Body of pancreas (tissue), 4 donors: ENCODE data around the gene EIF4B. TPM values are rescaled to one million over a fixed set of nuclear protein-coding genes. Genes with fewer than 3 reads are reported as not detected.

Experiments
- ATAC-seq: fragments of 150-250 bp; one replicate; pipeline ENCODE4 v1.9.1; 2016
- DNase-seq, 4 donors: peaks; one replicate each; pipeline ENCODE4 v3.0.0-alpha.2; 2019
- H3K27ac ChIP-seq, 4 donors: fragments of 200-600 bp; sonication (generic); 1 replicate in 3 of 4; 2 replicates in 1 of 4; pipeline versions ENCODE4 v1.5.1 to v1.6.1; 2016 to 2019; ENCODE audit warnings: mild to moderate bottlenecking in 1 of 4, mixed read lengths in 1 of 4, moderate library complexity in 1 of 4
- H3K27me3 ChIP-seq, 2 donors: fragments of 200-600 bp; sonication (generic); one replicate each; pipeline ENCODE4 v1.6.0; 2016; ENCODE audit warnings: mild to moderate bottlenecking in 1 of 2
- H3K36me3 ChIP-seq, 2 donors: fragments of 200-600 bp; sonication (generic); replicated peaks in 1 of 2; 2 replicates each; pipeline ENCODE4 v1.5.1; 2016; ENCODE audit warnings: low read depth in 2 of 2; ENCODE audit not compliant: insufficient read depth in 1 of 2
- H3K4me1 ChIP-seq: fragments of 200-600 bp; sonication (generic); one replicate; pipeline ENCODE4 v1.6.0; 2016
- H3K4me3 ChIP-seq, 2 donors: fragments of 200-600 bp; sonication (generic); 1 replicate in 1 of 2; 2 replicates in 1 of 2; pipeline ENCODE4 v1.5.1; 2016 to 2019
- H3K9me3 ChIP-seq, 3 donors: fragments of 200-600 bp; sonication (generic); 1 replicate in 2 of 3; 2 replicates in 1 of 3; pipeline ENCODE4 v1.5.1; 2016
- POLR2A ChIP-seq, 3 donors: fragments of 450-650 bp; IDR thresholded peaks; one replicate each; pipeline ENCODE4 v1.6.1; 2016; ENCODE audit warnings: antibody characterized with exemption in 3 of 3, mild to moderate bottlenecking in 2 of 3
- WGBS, 2 donors: methylation state at CpG; one replicate each; pipeline ENCODE4 v1.1.5; 2017; 5-methylcytosine and 5-hydroxymethylcytosine counted together
- intact Hi-C: fragments of 100-400 bp; cut with DNase I; formaldehyde crosslinking; loops from one replicate; pipeline ENCODE4 v1.15.1; 2023
- total RNA-seq, 2 donors: library from RNA; depleted of rRNA; stranded (reverse); fragments of >200 nt; gene quantifications; one replicate each; pipeline ENCODE4 v1.1.0, GENCODE V29; 2016
- TF ChIP-seq, protein P1 (sequence below), 7 experiments: fragments of 450-650 bp in 4 of 7; fragments of 200-600 bp in 3 of 7; sonication (generic) in 3 of 7; IDR thresholded peaks; one replicate each; pipeline ENCODE4 v1.5.1; 2016 to 2019; ENCODE audit warnings: antibody characterized with exemption in 7 of 7

EIF4B gene
- total RNA-seq, 2 donors from 2014 or later = 326 to 389 TPM

DNA sequence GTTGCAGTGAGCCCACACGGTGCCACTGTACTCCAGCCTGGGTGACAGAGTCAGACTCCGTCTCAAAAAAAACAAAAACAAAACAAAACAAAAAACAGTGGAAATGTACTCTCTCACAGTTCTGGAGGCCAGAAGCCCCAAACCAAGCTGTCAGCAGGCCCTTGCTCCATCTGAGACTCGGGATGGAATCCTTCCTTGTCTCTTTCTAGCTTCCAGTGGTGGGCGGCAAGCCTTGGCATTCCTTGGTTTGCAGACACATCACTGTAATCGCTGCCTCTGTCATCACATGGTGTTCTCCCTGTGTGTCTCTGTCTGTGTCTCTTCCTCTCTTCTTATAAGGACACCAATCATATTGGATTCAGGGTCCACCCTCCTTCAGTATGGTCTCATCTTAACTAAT, 50.0 kb downstream of the EIF4B start:
- ATAC-seq (no peak), DNase-seq (no peak)
- no peaks in the 10 kb centered on the region for H3K36me3 ChIP-seq
- intact Hi-C loops = no loop called here
- WGBS, 2 donors = 86 to 87% methylated on average over 5 of the region's 5 CpGs
- no peak overlapping the region for H3K27ac ChIP-seq
- H3K4me3 ChIP-seq = no peak overlapping the region
- peaks cover 58% of the 10 kb centered on the region for H3K4me1 ChIP-seq
- H3K27me3 ChIP-seq = no peaks in the 10 kb centered on the region
- TF ChIP-seq, protein P1, sequence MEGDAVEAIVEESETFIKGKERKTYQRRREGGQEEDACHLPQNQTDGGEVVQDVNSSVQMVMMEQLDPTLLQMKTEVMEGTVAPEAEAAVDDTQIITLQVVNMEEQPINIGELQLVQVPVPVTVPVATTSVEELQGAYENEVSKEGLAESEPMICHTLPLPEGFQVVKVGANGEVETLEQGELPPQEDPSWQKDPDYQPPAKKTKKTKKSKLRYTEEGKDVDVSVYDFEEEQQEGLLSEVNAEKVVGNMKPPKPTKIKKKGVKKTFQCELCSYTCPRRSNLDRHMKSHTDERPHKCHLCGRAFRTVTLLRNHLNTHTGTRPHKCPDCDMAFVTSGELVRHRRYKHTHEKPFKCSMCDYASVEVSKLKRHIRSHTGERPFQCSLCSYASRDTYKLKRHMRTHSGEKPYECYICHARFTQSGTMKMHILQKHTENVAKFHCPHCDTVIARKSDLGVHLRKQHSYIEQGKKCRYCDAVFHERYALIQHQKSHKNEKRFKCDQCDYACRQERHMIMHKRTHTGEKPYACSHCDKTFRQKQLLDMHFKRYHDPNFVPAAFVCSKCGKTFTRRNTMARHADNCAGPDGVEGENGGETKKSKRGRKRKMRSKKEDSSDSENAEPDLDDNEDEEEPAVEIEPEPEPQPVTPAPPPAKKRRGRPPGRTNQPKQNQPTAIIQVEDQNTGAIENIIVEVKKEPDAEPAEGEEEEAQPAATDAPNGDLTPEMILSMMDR (IDR thresholded peaks at IDR 0.05) = no peak
- TF ChIP-seq POLR2A (IDR thresholded peaks at IDR 0.05) = no peak
- no peaks in the 10 kb centered on the region for H3K9me3 ChIP-seq

DNA sequence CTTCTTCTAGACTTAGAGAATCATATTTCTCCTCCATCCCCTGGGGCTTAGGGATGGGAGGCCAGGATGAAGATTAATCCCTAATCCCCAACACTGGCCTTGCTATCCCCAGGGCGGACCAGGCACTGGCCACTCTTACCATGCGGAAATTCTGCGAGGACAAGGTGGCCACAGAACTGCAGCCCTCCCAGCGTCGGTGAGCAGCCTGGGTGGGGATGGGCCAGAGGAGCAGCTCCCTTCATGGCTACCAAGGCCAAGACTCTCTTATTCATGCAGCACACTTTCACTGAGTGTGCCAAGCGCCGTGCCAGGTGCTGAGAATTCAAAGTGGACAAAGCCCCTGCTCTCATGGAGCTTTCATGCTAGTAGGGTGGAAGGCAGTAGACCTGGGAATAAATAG, 50.6 kb downstream of the EIF4B start:
- DNase-seq = no peak
- Histone ChIP-seq H3K27ac (no peak overlapping the region), H3K4me1 (peaks cover 58% of the 10 kb centered on the region), H3K27me3 (no peaks in the 10 kb centered on the region), H3K36me3 (no peaks in the 10 kb centered on the region), H3K4me3 (no peak overlapping the region), H3K9me3 (no peaks in the 10 kb centered on the region)
- intact Hi-C loops = no loop called here
- WGBS, 2 donors = 92 to 100% methylated on average over 2 to 7 of the region's 7 CpGs
- no peak for ATAC-seq
- no peak for TF ChIP-seq POLR2A (IDR thresholded peaks at IDR 0.05)
- TF ChIP-seq, protein P1 (IDR thresholded peaks at IDR 0.05) = no peak

DNA sequence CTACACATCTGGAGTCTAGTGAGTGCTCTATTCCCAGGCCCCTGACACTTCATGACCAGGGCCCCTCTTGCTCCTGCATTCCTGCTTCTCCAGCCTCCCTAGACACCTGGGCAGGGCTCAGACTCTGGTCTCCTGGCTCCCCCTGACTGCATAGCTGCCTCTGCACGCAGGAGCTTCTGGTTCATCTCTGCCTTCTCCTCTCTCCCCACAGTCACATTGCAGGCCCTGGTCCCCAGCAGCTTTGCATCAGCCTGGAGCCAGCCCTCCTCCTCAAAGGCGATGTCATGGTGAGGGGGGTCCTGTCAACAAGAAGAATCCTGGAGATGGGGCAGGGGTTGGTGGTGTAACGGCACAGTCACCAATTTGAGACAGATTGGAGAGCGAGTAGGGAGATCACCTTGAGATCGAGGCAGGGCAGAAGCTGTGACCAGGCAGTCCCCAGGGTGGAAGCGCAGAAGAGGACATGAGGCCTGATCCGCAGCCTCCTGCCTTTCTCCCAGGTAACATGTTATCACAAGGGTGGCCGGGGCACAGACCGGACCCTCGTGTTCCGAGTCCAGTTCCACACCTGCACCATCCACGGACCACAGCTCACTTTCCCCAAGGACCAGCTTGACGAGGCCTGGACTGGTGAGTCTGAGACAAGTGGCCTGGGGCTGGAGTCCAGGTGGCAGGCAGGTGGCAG, 51.7 kb downstream of the EIF4B start:
- Histone ChIP-seq H3K4me1 (peaks cover 57% of the 10 kb centered on the region), H3K9me3 (no peaks in the 10 kb centered on the region), H3K27ac (no peak overlapping the region), H3K36me3 (no peaks in the 10 kb centered on the region), H3K27me3 (no peaks in the 10 kb centered on the region), H3K4me3 (no peak overlapping the region)
- TF ChIP-seq POLR2A (IDR thresholded peaks at IDR 0.05) = no peak
- TF ChIP-seq, protein P1 (IDR thresholded peaks at IDR 0.05) = no peak
- peak in 2 of 4 donors; percentile 3 to 10 for DNase-seq
- no peak for ATAC-seq
- intact Hi-C loops = no loop called here
- whole genome bisulfite sequencing, 2 donors = 81 to 89% methylated on average over 6 to 13 of the region's 13 CpGs

DNA sequence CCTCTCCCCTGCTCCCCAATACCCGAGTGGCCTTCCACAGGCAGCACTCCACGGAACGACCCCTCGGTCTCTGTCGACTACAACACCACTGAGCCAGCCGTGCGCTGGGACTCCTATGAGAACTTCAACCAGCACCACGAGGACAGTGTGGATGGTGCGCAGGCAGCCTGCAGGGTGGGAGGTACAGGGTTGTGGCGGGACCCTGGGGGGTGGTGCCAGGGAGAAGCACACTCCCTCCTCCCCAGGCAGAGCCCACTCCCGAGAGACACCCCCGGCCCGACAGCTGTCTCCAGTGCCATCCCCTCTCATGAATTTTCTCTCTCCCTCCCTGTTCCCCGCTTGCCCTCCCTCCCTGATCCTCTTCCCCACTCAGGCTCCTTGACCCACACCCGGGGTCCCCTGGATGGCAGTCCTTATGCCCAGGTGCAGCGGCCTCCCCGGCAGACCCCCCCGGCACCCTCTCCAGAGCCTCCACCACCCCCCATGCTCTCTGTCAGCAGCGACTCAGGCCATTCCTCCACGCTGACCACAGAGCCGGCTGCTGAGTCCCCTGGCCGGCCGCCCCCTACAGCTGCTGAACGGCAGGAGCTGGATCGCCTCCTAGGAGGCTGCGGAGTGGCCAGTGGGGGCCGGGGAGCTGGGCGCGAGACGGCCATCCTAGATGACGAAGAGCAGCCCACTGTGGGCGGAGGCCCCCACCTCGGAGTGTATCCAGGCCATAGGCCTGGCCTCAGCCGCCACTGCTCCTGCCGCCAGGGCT, 52.6 kb downstream of the EIF4B start:
- no peak for TF ChIP-seq POLR2A (IDR thresholded peaks at IDR 0.05)
- peak in 2 of 4 donors; percentile 4 to 17 for DNase-seq
- ATAC-seq = no peak
- no peak overlapping the region for H3K4me3 ChIP-seq
- no peaks in the 10 kb centered on the region for H3K27me3 ChIP-seq
- peaks cover 48% of the 10 kb centered on the region for H3K4me1 ChIP-seq
- WGBS, 2 donors = 87 to 89% methylated on average over 18 to 28 of the region's 35 CpGs
- H3K36me3 ChIP-seq = peaks cover 0 to under 1% of the 10 kb centered on the region in 2 donors
- intact Hi-C loops = no loop called here
- no peak overlapping the region for H3K27ac ChIP-seq
- H3K9me3 ChIP-seq = no peaks in the 10 kb centered on the region

DNA sequence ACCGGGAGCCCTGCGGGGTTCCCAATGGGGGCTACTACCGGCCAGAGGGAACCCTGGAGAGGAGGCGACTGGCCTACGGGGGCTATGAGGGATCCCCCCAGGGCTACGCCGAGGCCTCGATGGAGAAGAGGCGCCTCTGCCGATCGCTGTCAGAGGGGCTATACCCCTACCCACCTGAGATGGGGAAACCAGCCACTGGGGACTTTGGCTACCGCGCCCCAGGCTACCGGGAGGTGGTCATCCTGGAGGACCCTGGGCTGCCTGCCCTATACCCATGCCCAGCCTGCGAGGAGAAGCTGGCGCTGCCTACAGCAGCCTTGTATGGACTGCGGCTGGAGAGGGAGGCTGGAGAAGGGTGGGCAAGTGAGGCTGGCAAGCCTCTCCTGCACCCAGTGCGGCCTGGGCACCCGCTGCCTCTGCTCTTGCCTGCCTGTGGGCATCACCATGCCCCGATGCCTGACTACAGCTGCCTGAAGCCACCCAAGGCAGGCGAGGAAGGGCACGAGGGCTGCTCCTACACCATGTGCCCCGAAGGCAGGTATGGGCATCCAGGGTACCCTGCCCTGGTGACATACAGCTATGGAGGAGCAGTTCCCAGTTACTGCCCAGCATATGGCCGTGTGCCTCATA, 53.3 kb downstream of the EIF4B start:
- no peaks in the 10 kb centered on the region for H3K27me3 ChIP-seq
- DNase-seq (peak in 2 of 4 donors; percentile 7 to 12), ATAC-seq (no peak)
- peak overlapping the region in 1 of 4 donors; percentile 66 for H3K27ac ChIP-seq
- H3K4me3 ChIP-seq = no peak overlapping the region
- WGBS, 2 donors = 92 to 93% methylated on average over 19 to 23 of the region's 24 CpGs
- TF ChIP-seq, protein P1 (IDR thresholded peaks at IDR 0.05) = no peak
- TF ChIP-seq POLR2A (IDR thresholded peaks at IDR 0.05) = no peak
- intact Hi-C loops = loop anchor here (10.0 kb wide), 1 partner anchor 135 kb away; no protein-coding TSS in a partner anchor
- peaks cover 0 to 4% of the 10 kb centered on the region in 2 donors for H3K36me3 ChIP-seq
- H3K9me3 ChIP-seq = no peaks in the 10 kb centered on the region
- H3K4me1 ChIP-seq = peaks cover 42% of the 10 kb centered on the region
